ENCODE data around the gene NEK11. TPM values are rescaled to one million over a fixed set of nuclear protein-coding genes. Genes with fewer than 3 reads are reported as not detected.

Gene NEK11
- total RNA-seq, 2 experiments from 2014 or later = 1.1 to 1.6 TPM

Other genes starting within 250 kb of the NEK11 start
- gene ATP2C1, start 132.8 kb upstream of the NEK11 start, total RNA-seq = 10 to 100 TPM; 58.4 to 58.5 TPM
- 10 to 100 TPM; 13.7 to 15.1 TPM for gene ASTE1, start 52 bp upstream of the NEK11 start, total RNA-seq

All from activated CD4-positive, alpha-beta T cell treated with anti-CD3 and anti-CD28 coated beads, Interleukin-2, amount 10 ng/mL, durations not matched to agents 7 days and 5 days (primary cell).